CD4-positive, alpha-beta T cell treated with Interleukin-10 for 1 hour (primary cell): ENCODE measurements around the gene ABCA8.
"Not testable (repeated sequence)": the region's sequence is repeated elsewhere in the genome, so short reads cannot be mapped to it uniquely, and the experiment has no call there.

ENCODE experiments used
- DNase-seq: peaks from one replicate; pipeline ENCODE4 v3.0.0-alpha.2; 2020

ABCA8 gene, protein sequence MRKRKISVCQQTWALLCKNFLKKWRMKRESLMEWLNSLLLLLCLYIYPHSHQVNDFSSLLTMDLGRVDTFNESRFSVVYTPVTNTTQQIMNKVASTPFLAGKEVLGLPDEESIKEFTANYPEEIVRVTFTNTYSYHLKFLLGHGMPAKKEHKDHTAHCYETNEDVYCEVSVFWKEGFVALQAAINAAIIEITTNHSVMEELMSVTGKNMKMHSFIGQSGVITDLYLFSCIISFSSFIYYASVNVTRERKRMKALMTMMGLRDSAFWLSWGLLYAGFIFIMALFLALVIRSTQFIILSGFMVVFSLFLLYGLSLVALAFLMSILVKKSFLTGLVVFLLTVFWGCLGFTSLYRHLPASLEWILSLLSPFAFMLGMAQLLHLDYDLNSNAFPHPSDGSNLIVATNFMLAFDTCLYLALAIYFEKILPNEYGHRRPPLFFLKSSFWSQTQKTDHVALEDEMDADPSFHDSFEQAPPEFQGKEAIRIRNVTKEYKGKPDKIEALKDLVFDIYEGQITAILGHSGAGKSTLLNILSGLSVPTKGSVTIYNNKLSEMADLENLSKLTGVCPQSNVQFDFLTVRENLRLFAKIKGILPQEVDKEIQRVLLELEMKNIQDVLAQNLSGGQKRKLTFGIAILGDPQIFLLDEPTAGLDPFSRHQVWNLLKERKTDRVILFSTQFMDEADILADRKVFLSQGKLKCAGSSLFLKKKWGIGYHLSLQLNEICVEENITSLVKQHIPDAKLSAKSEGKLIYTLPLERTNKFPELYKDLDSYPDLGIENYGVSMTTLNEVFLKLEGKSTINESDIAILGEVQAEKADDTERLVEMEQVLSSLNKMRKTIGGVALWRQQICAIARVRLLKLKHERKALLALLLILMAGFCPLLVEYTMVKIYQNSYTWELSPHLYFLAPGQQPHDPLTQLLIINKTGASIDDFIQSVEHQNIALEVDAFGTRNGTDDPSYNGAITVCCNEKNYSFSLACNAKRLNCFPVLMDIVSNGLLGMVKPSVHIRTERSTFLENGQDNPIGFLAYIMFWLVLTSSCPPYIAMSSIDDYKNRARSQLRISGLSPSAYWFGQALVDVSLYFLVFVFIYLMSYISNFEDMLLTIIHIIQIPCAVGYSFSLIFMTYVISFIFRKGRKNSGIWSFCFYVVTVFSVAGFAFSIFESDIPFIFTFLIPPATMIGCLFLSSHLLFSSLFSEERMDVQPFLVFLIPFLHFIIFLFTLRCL (N-terminal part only)

DNA sequence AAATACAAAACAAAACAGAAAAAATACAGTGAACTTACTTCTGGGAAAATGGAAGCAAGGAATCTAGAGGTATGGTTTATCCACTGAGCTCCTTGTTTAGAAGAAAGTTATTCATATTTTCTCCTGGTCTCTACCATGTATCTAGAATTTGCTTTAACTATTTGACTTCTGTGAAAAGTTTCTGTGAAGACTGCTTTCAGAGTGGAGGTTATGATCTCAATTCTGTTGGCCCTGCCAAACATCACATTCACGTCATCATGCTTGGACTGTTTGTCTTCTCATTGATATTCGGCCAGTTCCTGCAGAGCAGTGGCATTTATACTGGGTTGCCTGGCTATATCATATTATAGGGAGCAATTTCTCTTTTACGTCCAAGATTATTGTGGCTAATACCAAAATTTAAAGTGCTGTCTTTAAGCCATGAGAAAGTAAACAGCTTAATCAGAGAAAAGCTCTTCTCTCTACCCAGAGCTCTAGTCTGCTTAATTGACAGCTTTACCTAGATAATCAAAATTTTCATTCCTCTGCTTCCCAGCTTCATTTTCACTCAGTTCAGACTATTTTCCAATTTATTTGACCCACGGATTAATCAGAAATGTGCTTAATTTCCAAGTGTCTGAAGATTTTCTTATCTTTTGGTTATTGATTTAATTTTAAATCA is at the start of gene ABCA8:
TSS of gene ABCA8 (minus strand) at position 212 of the 661 bp plus-strand sequence. CDS start 13,358 bp downstream, outside the sequence.
- no peak for DNase-seq

GRCh38 chr17:69004759-69005158 is 49.6 kb upstream of the ABCA8 start:
- not testable (repeated sequence) for DNase-seq

GRCh38 chr17:68999743-69000142 is 44.6 kb upstream of the ABCA8 start:
- not testable (repeated sequence) for DNase-seq

DNA sequence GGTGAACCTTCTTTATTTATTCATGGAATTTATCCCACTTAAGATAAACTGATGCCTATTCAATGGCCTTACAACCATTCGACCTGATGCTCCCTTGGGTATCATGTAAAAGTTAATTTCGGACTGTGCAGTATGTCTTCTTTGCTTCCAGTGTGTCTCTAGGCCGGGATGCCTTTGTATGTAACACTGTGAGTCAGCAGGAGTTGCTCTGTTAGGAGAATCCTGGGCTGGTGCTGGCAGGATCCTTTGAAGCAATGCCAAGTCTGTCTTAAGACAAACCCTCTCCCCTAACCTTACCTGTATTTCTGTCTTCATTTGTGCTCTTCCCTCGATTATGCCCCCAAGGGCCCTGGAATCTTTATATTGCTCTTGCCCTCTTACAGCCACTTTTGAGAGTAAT is 37.9 kb upstream of the ABCA8 start:
- no peak for DNase-seq

- no peak for DNase-seq
Observed at GRCh38 chr17:68987966-68988365, 32.8 kb upstream of the ABCA8 start.

GRCh38 chr17:68981288-68981687 is 26.1 kb upstream of the ABCA8 start:
- DNase-seq, result no peak

DNA sequence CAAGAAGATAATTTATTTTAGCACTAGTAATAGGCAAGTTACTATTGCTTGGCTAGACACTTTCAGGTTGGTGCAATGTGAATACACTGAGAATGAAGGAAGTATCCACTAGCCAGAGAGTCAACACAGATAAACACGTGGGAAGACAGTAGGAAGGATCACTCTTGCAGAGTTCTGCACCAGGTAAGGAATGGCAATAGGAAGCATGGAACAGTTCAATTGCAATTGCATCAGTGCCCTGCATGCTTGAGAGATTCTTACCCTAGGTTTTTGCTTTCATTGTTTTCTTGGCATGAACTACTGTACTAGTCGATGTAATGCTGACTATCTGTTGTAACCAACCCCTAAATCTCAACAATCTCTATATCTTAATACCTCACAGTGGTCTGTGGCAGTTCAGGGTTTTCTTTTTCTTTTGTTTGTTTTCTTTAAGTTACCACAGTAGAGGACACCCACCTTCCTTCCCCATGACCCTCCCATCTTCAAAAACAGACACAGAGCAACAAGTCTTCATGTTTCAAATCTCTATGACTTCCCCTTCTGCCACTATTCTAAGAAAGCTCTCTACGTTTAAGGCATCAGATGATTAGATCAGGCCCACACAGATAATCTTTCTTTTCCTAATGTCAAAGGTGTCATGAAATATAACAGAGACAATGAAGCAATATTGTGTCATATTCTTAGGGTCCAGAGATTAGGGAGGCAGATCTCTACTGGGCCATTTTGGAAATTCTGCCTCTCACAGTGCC is 18.1 kb upstream of the ABCA8 start:
- DNase-seq, result no peak

DNA sequence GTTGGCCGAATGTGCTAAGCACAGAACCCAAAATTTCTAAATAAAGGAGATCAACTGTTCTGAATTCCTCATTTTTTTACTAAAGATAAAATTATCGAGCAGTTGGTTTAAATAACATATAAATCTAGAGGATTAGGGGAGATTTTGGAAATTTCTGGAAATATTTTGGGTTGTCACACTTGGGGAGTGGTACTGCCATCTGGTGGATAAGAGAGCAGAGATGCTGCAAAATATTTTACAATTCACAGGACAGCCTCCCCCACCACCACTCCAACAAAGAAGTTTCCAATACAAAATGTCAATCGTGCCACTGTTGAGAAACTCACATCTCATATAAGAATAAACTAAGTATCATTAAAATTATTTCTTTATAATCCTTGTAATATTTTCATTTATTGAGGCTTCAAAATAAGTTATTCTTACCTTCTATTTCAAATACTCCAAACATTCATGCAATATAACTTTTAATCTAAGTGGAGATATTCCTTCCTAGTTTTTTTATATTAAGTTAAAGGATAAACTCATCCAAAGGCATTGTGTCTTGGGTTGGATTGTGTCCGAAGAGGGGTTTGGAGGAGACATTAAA is 17.0 kb upstream of the ABCA8 start:
- DNase-seq, result no peak

GRCh38 chr17:68969101-68969500 is 13.9 kb upstream of the ABCA8 start:
- no peak for DNase-seq

DNA sequence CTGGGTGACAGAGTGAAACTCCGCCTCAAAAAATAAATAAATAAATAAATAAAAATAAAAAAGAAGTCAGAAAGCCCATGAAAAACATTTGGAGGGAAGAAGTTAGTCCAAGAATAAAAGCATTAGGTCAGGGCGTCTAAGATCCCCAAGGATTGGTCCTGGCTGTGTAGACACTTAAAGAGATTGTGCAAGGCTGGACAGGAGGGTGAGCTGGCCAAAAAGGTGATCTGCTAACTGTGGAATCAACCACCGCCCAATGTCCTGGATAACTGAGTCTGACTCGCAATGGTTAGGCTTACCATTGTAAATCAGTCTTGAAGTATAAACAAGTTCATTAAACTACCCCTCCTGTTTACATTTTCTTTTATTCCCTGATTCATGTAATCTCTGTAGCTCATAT is 8.8 kb upstream of the ABCA8 start:
- no peak for DNase-seq

DNA sequence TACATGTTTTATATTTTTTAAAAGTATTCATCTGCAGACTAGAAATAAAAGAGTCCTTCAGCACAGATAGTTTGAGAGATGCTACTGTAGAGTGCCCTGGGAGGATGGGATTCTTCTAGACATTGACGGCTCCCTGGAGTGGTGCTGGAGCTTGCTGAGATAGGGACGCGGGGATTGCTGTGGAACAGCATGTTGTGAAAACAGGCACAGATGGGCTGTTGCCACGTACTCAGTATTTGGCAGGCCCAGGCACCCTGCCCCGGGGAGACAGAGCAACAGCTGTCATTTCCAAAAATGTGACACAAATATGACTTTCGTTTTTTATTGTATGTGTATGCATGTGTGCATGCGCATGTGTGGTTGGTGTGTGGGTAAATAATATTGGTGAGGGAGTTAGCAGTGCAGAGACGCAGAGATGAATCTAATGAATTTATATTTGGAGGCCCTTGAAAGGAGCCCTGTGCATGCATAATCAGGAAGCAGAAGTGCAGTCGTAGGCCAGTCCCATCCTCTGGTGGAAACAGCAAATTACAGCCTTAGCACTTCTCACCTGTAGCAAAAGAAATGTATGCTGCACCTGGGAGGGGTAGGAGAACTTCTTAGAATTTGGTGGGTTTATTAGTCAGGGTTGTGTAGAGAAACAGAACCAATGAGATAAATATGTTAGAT is 6.2 kb upstream of the ABCA8 start:
- no peak for DNase-seq

GRCh38 chr17:68959117-68959516 is 3.9 kb upstream of the ABCA8 start:
- not testable (repeated sequence) for DNase-seq

- no peak for DNase-seq
Observed at GRCh38 chr17:68957944-68958343, 2.8 kb upstream of the ABCA8 start.

- no peak for DNase-seq
Observed at GRCh38 chr17:68954146-68954896, 871 bp downstream of the ABCA8 start.

DNA sequence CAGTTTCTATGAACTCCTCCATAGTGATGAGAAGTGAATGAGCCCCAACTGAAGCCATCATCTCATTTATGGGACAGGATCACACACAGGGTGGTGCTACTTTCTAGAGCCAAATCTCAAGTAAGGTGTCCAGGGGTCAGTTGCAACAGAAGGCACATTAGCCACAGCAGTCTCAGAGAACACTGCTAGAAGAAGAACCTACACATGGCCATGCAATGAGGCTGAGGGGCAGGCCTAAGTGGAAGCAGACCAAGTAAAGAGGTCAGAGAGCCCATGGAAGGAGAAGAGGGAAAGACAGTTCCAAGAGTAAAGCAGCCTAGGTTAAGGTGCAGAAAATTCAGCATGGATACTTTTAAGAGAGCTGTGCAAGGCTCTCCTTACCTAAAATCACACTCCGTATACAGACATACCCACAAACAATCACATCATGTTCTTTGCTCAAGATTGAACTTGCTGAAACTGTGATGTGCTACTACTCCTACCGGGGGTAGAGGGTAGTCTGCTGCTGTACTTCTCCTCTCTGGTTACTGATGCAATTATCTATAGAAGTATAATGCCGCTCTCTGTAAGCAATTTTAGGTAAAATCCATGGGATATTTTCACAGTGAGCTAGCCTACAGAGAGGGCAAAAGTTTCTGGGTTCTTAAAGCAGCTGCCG is 1.7 kb downstream of the ABCA8 start:
- no peak for DNase-seq

- no peak for DNase-seq
Observed at GRCh38 chr17:68950725-68951124, 4.5 kb downstream of the ABCA8 start.

DNA sequence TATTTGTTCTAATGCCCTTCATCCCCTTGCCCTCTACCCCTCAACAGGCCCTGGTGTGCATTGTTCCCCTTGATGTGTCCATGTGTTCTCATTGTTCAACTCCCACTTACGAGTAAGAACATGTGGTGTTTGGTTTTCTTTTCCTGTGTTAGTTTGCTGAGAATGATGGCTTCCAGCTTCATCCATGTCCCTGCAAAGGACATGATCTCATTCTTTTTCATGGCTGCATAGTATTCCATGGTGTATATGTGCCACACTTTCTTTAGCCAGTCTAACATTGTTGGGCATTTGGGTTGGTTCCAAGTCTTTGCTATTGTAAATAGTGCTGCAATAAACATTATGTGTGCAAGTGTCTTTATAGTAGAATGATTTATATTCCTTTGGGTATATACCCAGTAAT is 7.3 kb downstream of the ABCA8 start:
- not testable (repeated sequence) for DNase-seq

GRCh38 chr17:68944435-68945035 is 10.7 kb downstream of the ABCA8 start:
- DNase-seq, result no peak

GRCh38 chr17:68943812-68944182 is 11.4 kb downstream of the ABCA8 start:
- DNase-seq, result not testable (repeated sequence)
